GM18511 (cell line): ENCODE results near the gene LRRC1.

Experiments used
- ATAC-seq: cut with Tn5 transposase; IDR thresholded peaks from one replicate; pipeline ENCODE4 v1.9.1; 2021; ENCODE audit warnings: mild to moderate bottlenecking, moderate library complexity; ENCODE audit not compliant: unreplicated experiment

The LRRC1 gene

DNA sequence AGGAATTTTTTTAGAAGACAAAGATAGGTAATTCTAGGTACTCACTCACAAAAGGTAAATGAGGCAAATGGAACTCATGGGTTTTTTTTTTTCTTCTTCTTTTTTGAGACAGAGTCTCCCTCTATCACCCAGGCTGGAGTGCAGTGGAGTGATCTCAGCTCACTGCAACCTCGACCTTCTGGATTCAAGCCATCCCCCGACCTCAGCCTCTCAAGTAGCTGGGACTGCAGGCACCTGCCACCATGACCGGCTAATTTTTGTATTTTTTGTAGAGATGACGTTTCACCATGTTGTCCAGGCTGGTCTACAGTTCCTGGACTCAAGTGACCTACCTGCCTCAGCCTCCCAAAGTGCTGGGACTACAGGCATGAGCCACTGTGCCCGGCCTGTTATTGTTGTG lies 126.1 kb downstream of the LRRC1 start:
- ATAC-seq, result no peak

DNA sequence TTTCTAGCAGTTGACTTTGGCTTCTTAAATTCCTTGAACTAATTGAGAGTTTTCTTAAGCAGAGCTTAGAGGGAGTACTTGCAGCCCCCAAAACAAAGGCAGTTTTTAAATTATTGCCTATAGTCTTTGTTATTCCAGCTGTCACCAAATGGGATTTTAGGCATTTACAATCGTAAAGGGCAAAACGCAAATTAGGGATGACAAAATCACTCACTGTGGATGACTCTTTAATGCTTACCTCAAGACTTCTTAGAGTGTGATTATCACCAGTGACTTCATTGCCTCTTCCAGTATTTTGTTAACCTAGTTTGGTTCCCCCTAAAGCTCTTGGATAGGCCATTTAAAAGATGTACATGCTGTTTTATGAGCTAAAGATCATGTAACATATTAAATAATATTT lies 126.8 kb downstream of the LRRC1 start:
- ATAC-seq, result no peak

DNA sequence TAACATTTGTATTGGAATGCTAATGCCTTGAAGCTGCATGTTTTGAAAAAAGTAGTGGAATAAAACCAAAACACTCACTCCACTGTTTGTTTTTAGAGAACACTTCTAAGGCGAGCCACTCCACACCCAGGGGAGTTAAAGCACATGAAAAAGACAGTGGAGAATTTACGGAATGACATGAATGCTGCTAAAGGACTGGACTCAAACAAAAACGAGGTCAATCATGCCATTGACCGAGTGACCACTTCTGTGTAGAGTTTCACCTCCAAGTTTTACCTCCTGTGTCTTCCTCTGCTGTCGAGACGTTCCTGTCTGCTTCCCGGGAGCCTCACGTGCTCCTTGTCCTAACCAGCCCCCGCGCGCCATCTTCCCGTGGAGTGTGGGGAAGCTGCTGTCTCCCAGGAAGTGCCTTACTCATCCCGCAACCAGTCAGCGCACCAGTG lies 127.8 kb downstream of the LRRC1 start:
- ATAC-seq, result no peak

DNA sequence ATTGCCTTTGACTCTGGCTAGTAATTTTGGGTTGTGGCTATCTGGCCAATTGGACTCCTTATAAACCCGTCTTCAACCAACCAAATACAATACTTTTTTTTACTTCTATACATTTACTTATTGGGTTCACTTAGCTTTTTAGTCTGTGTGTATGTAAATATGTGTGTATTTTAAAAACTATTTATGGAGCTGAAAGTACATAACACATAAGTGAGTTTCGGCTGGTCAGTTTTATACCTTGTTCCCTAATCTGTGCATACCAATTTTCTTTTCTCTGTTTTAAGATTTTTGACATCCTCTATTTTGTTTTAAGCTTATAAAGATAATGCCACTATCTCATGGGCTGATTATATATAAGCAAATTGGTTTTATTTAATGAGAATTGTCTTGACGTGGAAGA lies 129.5 kb downstream of the LRRC1 start:
- no peak for ATAC-seq

DNA sequence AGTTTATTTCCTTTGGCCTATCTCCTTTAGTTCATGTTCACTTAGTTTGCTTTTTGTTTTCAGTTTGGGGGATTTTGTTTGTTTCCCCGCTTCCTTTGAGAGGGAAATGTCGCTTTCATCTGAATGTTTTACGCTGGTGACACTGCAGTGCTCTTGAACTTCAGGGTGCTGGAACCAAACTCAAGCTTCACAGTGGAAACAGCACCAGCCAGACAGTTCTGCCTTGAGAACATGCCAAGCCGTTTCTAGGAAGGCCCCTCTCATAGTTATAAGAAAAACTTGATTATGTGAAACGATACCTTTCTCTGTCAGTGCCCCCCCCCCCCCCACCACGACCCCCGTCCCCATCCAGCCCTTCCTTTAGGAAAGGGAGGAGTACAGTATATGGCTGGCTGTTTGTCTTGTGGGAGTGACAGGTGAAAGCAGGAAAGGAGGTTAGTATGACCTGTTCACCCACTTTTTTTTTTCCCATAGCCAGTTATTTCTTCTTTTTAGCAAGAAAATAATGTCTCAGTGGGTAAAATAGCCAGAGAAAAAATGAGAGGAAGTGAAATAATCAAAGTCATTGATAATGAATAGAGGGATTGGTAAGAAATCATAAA lies 130.1 kb downstream of the LRRC1 start:
- no peak for ATAC-seq

DNA sequence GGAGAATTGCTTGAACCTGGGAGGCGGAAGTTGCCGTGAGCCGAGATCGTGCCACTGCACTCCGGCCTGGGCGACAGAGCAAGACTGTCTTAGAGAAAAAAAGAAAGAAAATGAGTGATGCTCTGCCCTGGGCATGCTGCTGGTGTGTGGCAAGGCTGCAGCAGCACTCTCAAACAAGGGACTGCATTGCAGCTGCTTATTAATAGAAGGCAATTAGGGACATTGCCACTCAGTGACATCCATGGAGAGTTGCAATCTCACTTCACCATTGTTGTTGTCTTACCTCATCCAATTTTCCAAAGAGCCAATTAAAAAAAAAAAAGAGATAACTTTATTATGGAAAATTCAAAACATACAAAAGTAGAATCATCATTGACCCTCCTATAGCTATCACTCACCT lies 131.1 kb downstream of the LRRC1 start:
- no peak for ATAC-seq

DNA sequence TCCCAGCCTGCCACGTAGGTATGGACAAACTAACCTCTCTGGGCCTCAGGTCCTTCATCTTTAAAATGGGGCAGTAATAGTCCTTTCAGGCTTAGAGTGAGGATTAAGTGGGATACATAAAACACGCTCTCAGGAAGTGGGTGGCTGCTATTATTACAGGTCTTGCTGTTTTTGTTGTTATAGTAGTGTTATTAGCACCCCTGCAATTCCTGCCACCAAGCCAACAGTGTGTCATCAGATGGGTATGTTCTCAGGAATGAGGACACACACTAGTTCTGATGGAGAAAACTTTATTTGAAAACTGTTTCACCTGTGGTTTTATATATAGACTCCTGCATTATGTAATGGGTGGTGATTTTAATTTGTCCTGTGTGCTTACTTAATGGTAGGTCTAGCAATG lies 131.7 kb downstream of the LRRC1 start:
- ATAC-seq, result no peak

DNA sequence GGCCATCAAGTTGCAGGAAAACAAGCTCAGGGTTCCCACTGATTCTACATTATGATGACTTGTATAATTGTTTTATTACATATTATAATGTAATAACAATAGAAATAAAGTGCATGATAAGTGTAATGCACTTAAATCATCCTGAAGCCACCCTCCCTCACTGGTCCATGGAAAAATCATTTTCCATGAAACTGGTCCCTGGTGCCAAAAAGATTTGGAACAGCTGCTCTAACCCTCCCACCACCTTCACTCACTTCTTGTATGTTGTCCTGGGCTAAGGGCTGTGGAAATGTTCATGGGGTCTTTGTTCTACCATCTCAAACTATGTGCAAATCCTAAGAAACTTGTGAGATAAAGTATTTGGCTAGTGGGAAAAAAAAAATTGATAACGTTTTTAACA lies 133.8 kb downstream of the LRRC1 start:
- ATAC-seq, result no peak

DNA sequence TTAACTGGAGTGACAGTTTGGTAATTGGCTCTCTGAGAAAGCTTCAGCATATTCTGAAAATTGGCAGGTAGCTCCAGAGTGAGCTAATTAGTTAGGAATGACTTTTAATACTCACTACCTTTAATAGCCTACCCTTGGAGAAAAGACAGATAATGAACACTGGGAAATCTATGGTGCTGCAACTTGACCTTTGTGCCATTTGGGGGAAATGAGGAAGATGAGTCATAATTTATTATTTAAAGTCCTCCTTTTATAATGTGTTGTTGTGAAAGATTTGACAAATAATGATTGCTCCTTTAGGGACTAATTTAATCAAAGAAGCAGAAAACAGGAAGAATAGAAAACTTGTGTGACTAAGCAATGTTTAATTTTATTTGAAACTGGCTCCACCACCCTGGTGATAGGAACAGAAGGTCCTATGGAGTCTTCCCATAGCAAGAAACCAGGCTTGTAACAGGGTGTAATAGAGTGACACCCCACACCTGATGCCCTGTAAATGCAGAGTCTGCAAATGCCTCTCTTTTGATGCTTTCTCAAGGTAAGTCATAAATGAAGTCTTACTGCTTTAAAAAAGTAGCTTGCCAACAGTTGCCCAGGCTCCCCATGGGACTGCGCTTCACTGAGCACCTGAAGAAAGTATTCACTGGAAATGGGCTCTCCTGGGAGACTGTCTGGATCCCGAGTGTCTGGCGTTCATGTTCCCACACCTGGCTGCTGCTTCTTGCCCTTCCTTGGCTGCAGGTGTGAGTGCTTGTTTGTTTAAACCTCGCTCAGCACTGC lies 134.4 kb downstream of the LRRC1 start:
- ATAC-seq, result no peak

DNA sequence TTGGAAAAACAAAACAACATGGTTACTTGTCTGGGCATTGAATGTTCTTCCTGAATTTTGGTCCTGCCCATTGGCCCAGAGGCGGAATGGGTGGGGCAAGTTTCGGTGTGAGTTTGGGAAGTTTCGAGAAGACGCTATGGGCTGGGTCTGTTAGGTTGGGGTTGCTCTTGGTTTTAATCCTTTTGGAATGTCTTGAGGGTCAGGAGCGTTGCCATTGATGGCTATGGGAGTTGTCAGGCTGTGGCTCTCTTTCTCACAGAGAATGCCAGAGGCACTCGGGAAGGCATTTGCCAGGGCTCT lies 135.0 kb downstream of the LRRC1 start:
- no peak for ATAC-seq

DNA sequence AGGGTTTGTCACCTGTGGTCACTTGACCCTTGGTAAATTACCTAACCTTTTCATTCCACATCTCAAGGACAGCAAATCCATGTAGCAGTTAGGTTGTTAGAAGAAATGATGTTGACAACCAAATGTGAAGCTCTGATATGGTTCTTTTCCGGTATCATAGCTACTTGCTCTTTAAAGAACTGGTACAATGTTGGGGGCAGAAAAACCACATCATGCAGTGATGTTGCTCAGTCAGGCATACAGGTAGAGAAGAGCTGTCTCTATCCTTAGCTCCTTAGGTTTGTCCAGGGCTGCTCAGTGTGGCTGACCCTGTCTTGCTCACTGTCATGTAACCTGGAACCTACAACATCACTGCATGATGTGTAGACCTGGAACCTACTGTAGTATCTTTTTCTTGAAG lies 135.5 kb downstream of the LRRC1 start:
- no peak for ATAC-seq

DNA sequence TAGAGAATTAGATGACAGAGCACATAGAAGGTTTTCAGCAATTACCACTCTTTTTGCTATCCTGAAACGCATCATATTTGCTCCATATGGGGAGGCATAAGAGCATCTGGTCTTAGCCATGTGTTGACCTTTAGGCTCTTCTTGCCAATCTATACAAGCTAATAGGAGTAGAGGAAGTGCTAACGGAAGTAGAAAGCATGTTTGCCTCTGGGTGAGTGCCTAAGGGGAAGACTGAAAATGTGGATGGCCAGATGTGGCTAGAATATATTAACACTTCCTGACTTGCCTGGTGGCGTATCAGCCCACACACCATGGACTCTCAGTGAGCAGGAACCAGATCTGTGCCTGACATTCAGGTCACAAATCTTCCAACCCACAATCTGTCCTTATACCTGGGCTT lies 136.3 kb downstream of the LRRC1 start:
- ATAC-seq, result no peak

DNA sequence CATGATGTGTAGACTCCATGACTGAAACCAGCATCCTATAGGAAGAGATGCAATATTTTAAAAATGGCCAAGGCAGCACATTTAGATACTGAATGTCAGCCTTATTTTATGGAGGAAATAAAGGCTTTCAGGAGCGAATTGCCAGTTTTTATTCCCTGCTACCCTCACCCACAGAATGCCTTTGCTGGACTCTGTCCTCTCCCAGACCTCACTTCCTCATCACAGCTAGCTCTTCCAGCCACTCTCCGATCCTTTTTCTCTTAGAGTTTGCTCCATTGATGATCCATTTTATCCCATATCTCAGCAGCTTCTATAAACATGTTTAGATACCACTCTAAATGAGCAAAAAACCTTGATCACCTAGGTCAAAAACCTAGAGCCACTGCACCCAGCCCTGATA lies 137.7 kb downstream of the LRRC1 start:
- no peak for ATAC-seq

DNA sequence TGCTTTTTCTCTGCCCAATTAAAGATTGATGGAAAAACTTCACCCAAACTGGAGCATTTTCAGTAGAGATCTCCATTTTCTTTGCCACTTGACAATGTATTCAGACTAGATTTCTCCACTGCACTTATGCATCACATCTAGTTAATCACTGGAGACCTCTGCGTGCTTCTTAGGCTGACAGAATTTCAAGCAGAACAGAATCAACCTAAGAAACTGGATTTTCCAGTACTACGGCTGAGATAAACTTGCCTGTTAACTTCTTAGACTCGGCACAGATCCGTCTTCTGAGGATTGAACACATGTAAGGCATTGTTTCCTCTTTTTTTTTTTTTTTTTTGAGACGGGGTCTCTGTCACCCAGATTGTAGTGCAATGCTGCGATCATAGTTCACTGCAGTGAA lies 139.2 kb downstream of the LRRC1 start:
- ATAC-seq, result no peak

DNA sequence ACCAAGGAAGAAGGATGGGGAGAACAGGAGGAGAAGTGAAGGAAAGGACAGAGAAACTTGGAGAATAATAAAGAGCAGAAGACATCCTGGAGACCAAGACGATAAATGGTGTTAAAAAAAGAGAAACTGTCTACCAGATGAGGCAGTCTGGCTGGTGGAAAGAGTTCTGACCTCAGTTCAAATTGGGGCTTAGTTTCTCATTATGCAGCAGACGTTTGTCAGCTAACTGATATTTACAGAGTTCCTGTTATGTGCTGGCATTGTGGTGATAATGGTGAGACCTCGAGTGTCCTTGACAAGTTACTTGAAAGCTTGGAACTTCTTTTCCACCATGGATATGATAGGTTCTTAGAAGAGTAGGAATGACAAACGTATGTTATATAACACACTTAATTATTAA lies 142.7 kb downstream of the LRRC1 start:
- ATAC-seq, result peak; percentile 48

DNA sequence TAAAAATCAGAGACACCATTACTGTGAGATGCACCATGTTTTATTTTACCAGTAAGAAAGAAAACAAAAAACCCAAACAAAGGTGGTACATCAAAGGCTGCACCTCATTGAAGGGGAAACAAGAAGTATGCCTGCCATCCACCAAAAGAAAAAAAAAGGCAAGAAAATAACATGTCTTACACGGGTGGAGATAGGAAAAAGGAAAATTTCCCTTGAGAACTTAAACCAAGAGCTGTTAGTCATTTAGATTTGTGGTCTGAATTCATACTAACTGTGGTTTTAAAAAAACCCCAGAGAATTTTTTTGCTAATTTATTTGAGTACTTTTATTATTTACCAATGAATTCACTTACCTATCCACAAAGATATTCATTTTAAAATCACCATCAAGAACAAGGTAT lies 144.0 kb downstream of the LRRC1 start:
- ATAC-seq, result peak; percentile 59

DNA sequence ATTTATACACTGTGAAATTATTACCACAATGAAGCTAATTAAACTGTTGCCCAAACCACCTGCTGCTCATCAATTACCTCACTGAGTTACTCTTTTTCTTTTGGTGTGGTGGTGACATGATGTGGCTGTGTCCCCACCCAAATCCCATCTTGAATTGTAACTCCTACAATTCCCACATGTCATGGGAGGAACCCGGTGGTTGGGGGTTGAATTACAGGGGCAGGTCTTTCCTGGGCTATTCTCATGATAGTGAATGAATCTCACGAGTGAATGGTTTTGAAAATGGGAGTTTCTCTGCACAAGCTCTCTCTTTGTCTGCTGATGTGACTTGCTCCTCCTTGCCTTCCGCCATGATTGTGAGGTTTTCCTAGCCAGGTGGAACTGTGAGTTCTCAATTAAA lies 145.0 kb downstream of the LRRC1 start:
- ATAC-seq, result no peak

DNA sequence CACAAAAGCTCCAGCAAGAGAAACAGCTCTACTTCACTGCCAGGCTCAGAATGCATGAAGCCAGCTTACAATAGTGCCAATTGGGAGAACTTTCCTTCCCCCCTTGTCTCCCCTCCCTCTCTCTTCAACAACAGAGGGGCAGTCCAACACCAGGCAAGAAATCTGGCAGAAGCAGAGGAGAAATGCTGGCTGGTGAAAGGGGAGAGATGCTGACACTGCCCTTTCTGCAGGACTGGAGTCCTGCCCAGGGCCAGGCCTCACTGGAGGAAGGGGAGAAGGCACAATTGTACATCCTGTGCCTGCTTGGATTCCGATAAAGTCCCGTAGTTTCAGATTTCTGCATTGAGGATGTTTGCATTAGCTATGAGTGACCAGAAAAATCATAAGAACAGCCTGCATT lies 148.6 kb downstream of the LRRC1 start:
- ATAC-seq, result no peak

DNA sequence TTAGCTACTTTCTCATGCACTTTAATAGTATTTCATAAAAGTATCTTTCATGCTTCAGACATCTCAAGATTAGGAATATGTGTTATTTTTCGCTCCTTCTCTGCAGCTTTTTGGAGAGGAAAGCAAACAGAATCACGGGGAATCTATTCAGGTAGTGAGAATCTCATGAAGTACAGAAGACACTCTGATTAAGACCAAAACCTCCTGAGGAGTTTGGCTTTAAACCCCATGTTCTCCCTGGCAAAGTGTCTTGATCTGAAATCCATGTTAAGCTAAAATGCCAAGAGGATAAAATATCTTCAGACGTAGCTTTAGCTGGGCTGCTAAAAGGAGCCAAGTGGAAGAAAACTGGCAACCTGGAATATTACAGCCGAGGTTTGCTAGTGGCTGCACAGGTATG lies 149.3 kb downstream of the LRRC1 start:
- ATAC-seq, result no peak

DNA sequence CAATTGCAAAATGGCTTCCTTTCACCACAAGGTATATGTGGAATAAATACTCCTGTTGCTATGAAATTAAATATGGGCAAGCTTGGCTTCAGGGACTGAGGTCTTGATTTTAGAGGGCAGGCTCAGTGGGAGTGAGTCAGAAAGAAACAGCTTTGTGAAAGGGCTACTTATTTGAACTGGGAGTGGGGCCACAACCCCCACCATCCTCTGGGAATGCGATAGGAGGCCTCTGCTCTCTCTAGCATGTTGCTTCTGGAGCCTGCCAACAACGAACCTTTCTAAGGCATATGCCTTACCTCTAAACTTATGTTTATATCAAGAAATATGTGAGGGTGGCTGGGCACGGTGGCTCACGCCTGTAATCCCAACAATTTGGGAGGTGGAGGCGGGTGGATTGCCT lies 149.7 kb downstream of the LRRC1 start:
- no peak for ATAC-seq

DNA sequence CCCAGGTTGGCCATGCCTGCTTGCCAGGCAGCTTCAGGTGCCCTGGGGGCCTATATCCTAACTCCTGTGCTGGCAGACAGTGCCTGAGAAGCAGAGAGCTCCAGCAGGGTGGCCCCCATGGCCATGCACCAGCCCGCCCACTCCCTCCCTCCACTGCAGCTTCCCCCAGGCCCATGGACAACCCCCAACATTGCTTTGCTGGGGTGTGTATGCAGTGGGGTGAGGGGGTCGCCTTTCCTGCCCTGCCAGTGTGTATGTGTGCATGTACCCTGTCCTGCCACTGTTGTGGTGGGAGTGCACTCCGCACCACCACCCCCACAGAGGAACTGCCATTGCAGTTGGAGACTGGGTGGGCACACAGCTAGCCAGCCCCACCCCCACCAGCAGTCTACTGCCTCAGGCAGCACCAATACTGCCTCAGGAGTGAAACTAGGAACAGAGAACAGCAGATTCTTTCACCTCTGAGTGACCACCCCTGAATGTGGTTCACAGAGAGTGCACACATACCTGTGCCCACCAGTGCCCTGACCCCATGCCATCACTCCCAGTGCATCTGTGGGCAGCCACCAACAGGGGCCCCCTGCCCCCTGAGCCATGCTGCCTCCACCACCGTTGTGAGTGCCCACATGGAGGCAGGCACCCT lies 151.1 kb downstream of the LRRC1 start:
- no peak for ATAC-seq

DNA sequence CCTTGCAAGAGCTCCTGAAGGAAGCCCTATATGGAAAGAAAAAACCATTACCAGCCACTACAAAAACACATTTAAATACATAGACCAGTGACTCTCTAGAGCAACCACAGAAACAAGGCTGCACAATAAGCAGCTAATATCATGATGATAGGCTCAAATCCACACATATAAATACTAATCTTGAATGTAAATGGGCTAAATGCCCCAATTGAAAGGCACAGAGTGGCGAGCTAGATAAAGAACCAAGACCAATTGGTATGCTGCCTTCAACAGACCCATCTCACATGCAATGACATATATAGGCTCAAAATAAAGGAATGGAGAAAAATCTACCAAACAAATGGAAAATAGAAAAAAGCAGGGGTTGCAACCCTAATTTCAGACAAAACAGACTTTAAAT lies 153.0 kb downstream of the LRRC1 start:
- no peak for ATAC-seq

DNA sequence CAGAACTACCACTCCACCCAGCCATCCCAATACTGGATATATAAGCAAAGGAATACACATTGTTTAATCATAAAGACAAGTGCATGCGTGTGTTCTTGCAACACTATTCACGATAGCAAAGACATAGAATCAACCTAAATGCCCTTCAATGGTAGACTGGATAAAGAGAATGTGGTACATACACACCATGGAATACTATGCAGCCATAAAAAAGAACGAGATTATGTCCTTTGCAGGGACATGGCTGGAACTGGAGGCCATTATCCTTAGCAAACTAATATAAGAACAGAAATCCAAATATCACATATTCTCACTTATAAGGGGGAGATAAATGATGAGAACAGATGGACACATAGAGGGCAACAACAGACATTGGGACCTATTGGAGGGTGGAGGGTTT lies 156.6 kb downstream of the LRRC1 start:
- ATAC-seq, result no peak
